GM18868 (cell line): ENCODE data around the gene PLS1.
A peak's percentile ranks its signal among the peaks of the same experiment; 100 is the strongest.
"Not testable (repeated sequence)": the region's sequence is repeated elsewhere in the genome, so short reads cannot be mapped to it uniquely, and the experiment has no call there.

ENCODE experiments used
- ATAC-seq: cut with Tn5 transposase; IDR thresholded peaks from one replicate; pipeline ENCODE4 v1.9.1; 2021; ENCODE audit warnings: mild to moderate bottlenecking, moderate library complexity; ENCODE audit not compliant: unreplicated experiment

PLS1 gene

GRCh38 chr3:142595951-142596725, at the start of gene PLS1:
Gene PLS1, plus strand, starts transcription at chr3:142596393. Its CDS starts 67,845 bp downstream, at chr3:142664238.
- peak; percentile 79 for ATAC-seq

GRCh38 chr3:142549986-142550385, 46.2 kb upstream of the PLS1 start:
- ATAC-seq: no peak

- ATAC-seq: not testable (repeated sequence)
Observed at GRCh38 chr3:142552579-142552978, 43.6 kb upstream of the PLS1 start.

- ATAC-seq: no peak
Observed at GRCh38 chr3:142553741-142554140, 42.5 kb upstream of the PLS1 start.

GRCh38 chr3:142560118-142560517, 36.1 kb upstream of the PLS1 start:
- ATAC-seq: no peak

- no peak for ATAC-seq
Observed at GRCh38 chr3:142563496-142563997, 32.6 kb upstream of the PLS1 start.

GRCh38 chr3:142566096-142566495, 30.1 kb upstream of the PLS1 start:
- no peak for ATAC-seq

GRCh38 chr3:142568393-142569017, 27.7 kb upstream of the PLS1 start:
- ATAC-seq: no peak

GRCh38 chr3:142569422-142569821, 26.8 kb upstream of the PLS1 start:
- not testable (repeated sequence) for ATAC-seq

GRCh38 chr3:142574223-142574622, 22.0 kb upstream of the PLS1 start:
- not testable (repeated sequence) for ATAC-seq

GRCh38 chr3:142574665-142575064, 21.5 kb upstream of the PLS1 start:
- no peak for ATAC-seq

- no peak for ATAC-seq
Observed at GRCh38 chr3:142576792-142577191, 19.4 kb upstream of the PLS1 start.

GRCh38 chr3:142577696-142578328, 18.4 kb upstream of the PLS1 start:
- ATAC-seq: no peak

- peak; percentile 96 for ATAC-seq
Observed at GRCh38 chr3:142578329-142579223, 17.6 kb upstream of the PLS1 start, which contains the start of gene ATR. Gene ATR, minus strand, starts transcription at chr3:142578733. Its CDS starts 29 bp downstream, at chr3:142578704.

- no peak for ATAC-seq
Observed at GRCh38 chr3:142580061-142580423, 16.2 kb upstream of the PLS1 start.

GRCh38 chr3:142581070-142581469, 15.1 kb upstream of the PLS1 start:
- not testable (repeated sequence) for ATAC-seq

- peak; percentile 70 for ATAC-seq
Observed at GRCh38 chr3:142586803-142587406, 9.3 kb upstream of the PLS1 start.

- ATAC-seq: no peak
Observed at GRCh38 chr3:142588703-142589102, 7.5 kb upstream of the PLS1 start.

- ATAC-seq: not testable (repeated sequence)
Observed at GRCh38 chr3:142592268-142592667, 3.9 kb upstream of the PLS1 start.

- no peak for ATAC-seq
Observed at GRCh38 chr3:142595141-142595540, 1.1 kb upstream of the PLS1 start.
